HT1080 (cell line): Measurements from ENCODE around the gene VPS45. TPM values are rescaled to one million over a fixed set of nuclear protein-coding genes. Genes with fewer than 3 reads are reported as not detected.
"Not testable (repeated sequence)": the region's sequence is repeated elsewhere in the genome, so short reads cannot be mapped to it uniquely, and the experiment has no call there.

Experiments used
- DNase-seq: peaks from one replicate; pipeline ENCODE4 v3.0.0-alpha.2; 2015; ENCODE audit warnings: low read depth
- total RNA-seq: library from RNA; depleted of rRNA; stranded (reverse); fragments of >200 nt; shearing (Covaris generic); gene quantifications from 2 replicates; pipeline ENCODE4 v1.2.3, GENCODE V29; 2014

The VPS45 gene
- total RNA-seq, 1 experiment from 2014 or later = 28.5 TPM

DNA sequence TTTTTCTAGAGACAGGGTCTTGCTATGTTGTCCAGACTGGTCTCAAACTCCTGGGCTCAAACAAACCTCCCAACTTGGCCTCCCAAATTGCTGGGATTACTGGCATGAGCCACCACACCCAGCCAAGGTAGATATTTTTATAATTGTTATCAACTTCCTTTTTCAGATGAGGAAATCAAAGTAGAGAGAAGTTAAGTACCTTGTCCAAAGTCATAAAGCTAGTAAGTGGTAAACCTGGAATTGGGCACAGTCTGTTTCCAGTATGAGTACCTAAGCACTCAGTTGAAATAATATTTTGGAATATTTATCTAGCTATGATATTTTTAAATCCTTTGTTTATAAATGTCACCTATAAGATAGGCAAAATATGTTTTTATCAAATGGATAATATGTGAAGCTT is 59.9 kb downstream of the VPS45 start:
- no peak for DNase-seq

DNA sequence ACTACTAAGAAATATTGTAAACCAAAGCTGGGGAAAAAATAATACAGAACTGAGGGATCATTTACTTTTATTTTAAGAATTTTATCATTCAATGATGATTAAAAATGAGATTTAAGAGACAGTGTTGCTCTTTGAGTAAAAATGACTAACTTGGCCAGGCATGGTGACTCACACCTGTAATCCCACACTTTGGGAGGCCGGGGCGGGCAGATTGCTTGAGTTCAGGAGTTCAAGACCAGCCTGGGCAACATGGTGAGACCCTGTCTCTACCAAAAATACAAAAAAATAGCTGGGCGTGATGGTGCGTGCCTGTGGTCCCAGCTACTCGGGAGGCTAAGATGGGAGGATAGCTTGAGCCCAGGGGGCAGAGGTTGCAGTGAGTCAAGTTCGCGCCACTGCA is 60.3 kb downstream of the VPS45 start:
- DNase-seq = peak; percentile 27

DNA sequence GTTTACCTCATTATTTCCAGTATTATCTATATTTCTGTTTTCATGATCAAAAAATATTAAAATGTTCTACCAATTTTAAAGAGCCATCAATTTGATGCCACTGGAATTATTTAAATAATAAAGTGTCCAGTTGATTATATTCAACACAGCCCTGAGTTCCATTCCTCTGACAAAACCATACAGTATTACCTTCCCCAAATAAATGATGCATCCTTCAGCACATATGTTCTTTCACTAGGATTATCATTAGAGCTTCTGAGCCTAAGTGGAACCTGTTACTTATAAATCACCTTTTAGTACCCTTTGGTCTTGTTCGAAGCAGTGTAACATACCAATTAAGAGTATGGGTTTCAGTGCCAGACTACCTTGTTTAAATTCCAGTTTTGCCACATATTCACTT is 64.8 kb downstream of the VPS45 start:
- no peak for DNase-seq

- DNase-seq = no peak
Measured at GRCh38 chr1:150134537-150134936, 67.0 kb downstream of the VPS45 start.

DNA sequence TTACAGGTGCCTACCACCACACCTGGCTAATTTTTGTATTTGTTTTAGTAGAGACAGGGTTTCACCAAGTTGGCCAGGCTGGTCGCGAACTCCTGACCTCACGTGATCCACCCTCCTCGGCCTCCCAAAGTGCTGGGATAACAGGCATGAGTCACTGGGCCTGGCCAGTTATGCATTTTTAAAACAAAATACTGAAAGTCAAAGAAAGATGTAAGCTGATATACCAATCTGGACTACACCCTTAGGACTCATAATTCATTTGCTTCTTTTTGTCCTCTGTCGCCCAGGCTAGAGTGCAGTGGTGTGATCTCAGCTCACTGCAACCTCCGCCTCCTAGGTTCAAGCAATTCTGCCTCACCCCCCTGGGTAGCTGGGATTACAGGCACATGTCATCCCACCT is 67.8 kb downstream of the VPS45 start:
- peak; percentile 47 for DNase-seq

DNA sequence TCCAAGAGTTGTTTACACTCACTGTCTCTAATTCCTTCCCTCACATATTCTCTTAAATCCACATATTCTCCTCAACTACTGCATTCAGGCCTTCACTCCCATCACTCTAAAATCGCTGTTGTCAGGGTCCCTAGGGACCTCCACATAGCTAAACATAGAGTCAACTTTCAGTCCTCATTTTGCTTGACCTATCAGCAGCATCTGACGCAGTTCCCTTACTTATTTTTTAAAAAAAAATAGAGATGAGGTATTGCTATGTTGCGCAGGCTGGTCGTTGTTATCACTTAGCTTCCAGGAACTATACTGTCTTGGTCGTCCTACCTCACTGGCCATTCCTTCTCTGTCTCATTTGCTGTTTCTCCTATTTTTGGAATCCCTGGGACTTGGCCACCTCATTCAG is 70.5 kb downstream of the VPS45 start:
- no peak for DNase-seq

- no peak for DNase-seq
Measured at GRCh38 chr1:150141452-150141851, 73.9 kb downstream of the VPS45 start.

GRCh38 chr1:150142083-150142482 is 74.5 kb downstream of the VPS45 start:
- no peak for DNase-seq

DNA sequence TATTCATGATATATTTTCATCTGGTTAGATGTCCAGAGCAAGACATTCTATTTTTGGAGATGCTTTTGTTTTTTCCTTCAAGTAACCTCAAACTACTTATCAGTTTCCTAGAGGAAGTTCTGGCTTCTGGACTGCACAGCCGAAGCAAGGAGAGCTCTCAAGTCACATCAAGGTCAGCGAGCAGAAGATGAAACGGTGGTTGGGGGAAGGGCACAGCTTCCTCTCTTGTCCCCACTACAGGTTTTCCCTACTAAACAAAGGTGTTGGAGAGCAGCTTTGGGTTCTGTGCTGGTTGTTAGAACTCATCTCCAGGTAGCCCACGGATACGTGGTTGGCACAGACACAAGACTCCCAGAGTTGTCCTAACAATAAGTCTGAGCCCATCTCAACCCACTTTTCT is 77.0 kb downstream of the VPS45 start:
- no peak for DNase-seq

DNA sequence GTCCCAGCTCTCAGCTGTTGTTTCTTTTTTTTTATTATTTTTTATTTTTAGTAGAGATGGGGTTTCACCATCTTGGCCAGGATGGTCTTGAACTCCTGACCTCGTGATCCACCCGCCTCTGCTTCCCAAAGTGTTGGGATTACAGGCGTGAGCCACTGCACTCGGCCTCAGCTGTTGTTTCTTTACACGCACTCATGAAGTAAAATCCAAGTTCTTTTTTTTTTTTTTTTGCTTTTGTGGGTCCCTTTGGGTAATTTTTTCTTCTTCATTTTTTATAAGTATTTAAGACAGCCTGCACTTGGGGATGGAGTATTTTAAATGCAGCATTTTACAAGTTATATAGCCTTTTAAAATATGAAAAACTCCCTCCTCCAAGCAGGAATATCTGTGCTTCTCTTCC is 78.4 kb downstream of the VPS45 start:
- DNase-seq = not testable (repeated sequence)

- DNase-seq = no peak
Measured at GRCh38 chr1:150146849-150147542, 79.4 kb downstream of the VPS45 start.

GRCh38 chr1:150148837-150149270 is 81.3 kb downstream of the VPS45 start:
- DNase-seq = no peak

- peak; percentile 74 for DNase-seq
Measured at GRCh38 chr1:150149271-150150132, 81.9 kb downstream of the VPS45 start, which contains the start of gene PLEKHO1. Gene PLEKHO1, plus strand, starts transcription at chr1:150149916. Its CDS starts 342 bp downstream, at chr1:150150258.

GRCh38 chr1:150150133-150151021 is 82.8 kb downstream of the VPS45 start:
- no peak for DNase-seq

- DNase-seq = no peak
Measured at GRCh38 chr1:150151291-150152181, 84.0 kb downstream of the VPS45 start.

- peak; percentile 42 for DNase-seq
Measured at GRCh38 chr1:150152182-150152536, 84.6 kb downstream of the VPS45 start.

DNA sequence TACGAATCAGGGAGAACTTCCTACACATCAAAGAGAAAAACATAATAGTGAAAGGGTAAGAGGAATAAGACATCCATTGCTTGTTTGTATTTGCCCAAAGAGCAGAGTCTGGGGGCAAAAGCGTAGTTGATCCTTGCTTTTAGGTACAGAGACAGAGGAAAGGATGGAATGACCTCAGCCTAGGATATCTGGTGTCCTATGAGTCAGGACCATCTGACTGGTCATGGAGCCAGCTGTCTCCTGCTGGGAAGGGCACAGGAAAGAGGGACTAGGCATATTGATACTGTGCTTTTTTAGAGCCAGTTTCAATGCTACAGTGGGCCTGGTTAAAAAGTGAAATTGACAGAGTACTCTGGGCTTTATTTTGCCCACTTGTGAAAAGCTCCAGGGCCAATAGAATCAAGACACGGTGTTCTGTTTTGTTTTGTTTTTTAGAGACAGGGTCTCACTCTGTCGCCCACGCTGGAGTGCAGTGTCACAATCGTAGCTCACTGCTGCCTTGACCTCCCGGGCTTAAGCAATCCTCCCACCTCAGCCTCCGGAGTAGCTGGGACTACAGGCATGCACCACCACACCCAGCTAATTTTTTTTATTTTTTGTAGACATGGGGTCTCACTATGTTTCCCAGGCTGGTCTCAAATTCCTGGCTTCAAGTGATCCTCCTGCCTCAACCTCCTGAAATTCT is 85.3 kb downstream of the VPS45 start:
- peak; percentile 79 for DNase-seq

DNA sequence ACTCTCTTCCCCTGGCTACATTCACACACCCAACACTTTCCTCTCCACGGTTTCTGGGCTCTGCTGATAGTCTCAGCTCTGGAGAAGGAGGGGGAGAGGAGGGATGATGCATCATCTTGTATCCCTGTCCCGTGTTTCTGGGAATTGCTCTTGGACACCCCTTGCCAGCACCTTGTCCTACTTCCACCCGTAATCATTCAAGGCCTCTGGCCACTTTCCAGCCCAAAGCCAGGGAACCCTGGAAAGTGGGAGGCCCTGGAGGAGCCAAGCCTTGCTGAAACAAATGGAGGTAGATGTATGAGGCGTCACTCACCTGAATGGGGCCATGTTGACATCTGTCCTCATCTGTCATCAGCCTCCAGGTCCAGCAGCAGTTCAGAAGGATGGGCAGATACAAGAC is 86.6 kb downstream of the VPS45 start:
- DNase-seq = no peak

DNA sequence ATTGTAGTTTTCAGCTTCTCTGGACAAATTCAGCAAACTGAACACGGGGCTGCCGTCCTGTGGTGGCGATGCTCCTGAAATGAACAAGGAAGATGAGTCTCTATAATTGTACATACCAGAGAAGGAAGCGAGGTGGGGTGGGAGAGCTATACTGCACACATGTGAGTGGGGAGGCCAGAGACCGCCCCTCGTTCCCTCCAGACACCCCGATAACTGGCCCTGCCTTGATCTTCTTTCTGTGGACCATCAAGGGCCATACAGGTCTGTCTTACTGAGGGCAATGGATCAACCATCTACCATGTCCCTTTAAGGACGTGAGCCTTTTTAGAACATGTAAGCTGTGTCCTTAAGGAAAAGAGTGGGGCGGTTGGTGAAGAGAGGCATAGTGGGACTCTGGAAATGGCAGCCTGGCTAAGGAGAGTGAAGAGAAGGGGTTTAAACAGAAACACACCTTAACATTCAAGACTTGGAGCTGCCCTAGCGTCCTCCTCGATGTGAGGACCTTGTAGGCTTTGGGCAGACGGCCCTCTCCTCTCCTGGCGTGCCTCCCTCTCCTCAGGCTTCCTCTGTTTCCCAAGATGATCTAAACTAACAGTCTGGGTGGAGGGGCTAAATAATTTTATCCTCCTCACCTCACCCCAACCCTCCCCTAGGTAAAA is 88.0 kb downstream of the VPS45 start:
- no peak for DNase-seq
